ENCODE data around the gene IFNL4. TPM values are rescaled to one million over a fixed set of nuclear protein-coding genes. Genes with fewer than 3 reads are reported as not detected.
"Not testable (repeated sequence)": the region's sequence is repeated elsewhere in the genome, so short reads cannot be mapped to it uniquely, and the experiment has no call there.

The IFNL4 gene
- total RNA-seq, 1 experiment from 2014 or later, result not detected

DNA sequence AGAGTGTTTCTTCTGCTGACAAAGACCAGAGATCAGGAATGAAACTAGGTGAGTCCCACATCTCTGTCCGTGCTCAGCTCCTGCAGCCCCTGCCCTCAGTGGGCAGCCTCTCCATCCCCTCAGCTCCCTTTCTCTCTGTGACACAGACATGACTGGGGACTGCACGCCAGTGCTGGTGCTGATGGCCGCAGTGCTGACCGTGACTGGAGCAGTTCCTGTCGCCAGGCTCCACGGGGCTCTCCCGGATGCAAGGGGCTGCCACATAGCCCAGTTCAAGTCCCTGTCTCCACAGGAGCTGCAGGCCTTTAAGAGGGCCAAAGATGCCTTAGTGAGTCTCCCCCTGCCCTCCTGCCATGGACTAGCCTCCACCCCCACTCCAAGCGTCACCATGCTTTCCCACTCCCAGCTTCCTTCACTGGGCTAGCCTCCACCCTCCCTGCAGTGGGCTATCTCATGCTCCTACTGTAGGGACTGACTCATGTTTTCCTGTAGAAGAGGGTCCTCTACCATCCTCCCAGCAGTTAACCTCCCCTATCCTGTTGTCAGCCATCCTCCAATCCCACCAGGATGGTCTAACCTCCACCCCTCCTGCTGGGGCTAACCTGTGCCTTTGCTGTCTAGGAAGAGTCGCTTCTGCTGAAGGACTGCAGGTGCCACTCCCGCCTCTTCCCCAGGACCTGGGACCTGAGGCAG lies 20.0 kb upstream of the IFNL4 start:
- not testable (repeated sequence) for H4K20me1 ChIP-seq (ENCODE audit: control insufficient read depth, insufficient read depth, insufficient read length); H2BK15ac ChIP-seq (ENCODE audit: low read depth, low read length); H3K23ac ChIP-seq (ENCODE audit: insufficient read length, low read depth, low read length); H2AFZ ChIP-seq (ENCODE audit: low read length); H3K18ac ChIP-seq (ENCODE audit: insufficient read length, low read depth, low read length); H3K23me2 ChIP-seq (ENCODE audit: insufficient read length, low read depth, low read length, poor library complexity, severe bottlenecking); H3K14ac ChIP-seq (ENCODE audit: insufficient read depth, low read length); H2BK12ac ChIP-seq (ENCODE audit: insufficient read length, low read depth, low read length); H3K36me3 Mint-ChIP-seq (ENCODE audit: insufficient read depth in 1 of 3, low read depth in 3 of 3); H3K4me2 ChIP-seq (ENCODE audit: insufficient read depth, insufficient read length, low read length); H4K5ac ChIP-seq (ENCODE audit: insufficient read length, low read depth, low read length); H2AK5ac ChIP-seq (ENCODE audit: insufficient read length, low read length); H4K91ac ChIP-seq (ENCODE audit: insufficient read length, low read depth, low read length); H3K4ac ChIP-seq (ENCODE audit: low read depth, low read length); H3K79me1 ChIP-seq (ENCODE audit: insufficient read depth, low read depth, low read length, poor library complexity, severe bottlenecking); H3K27ac Mint-ChIP-seq; H2BK20ac ChIP-seq (ENCODE audit: low read depth, low read length, poor library complexity, severe bottlenecking); H3K9me3 Mint-ChIP-seq; H3K4me1 ChIP-seq (ENCODE audit: insufficient read depth, low read length); H3K9me3 ChIP-seq (ENCODE audit: control insufficient read depth, low read depth, low read length); H3K9ac ChIP-seq (ENCODE audit: extremely low read depth, insufficient read length, low read length); H3K56ac ChIP-seq (ENCODE audit: insufficient read length, low read depth, low read length); H3K4me1 Mint-ChIP-seq; H3K27ac ChIP-seq (ENCODE audit: insufficient read length, low read depth, low read length); DNase-seq; H3T11ph ChIP-seq (ENCODE audit: low read length); H3K79me2 ChIP-seq (ENCODE audit: insufficient read depth, low read length); H4K8ac ChIP-seq (replicated peaks; ENCODE audit: insufficient read length, low read depth, low read length); H2BK5ac ChIP-seq (ENCODE audit: insufficient read length, low read length); H2BK120ac ChIP-seq (ENCODE audit: low read depth, low read length, poor library complexity, severe bottlenecking); H3K4me3 Mint-ChIP-seq
- WGBS (ENCODE audit: extremely low coverage, insufficient read length, low lambda C conversion rate), result no CpG with 5 or more reads among the region's 10 CpGs
- H3K27me3 ChIP-seq (ENCODE audit: insufficient read depth, low read length), result peaks cover 24% of the 10 kb centered on the region
- H3K27me3 Mint-ChIP-seq (ENCODE audit: low read depth), result peaks cover 77% of the 10 kb centered on the region
